Upper lobe of right lung (tissue), 1 donor: ENCODE results near the gene ACSS1. TPM values are rescaled to one million over a fixed set of nuclear protein-coding genes. Genes with fewer than 3 reads are reported as not detected.
"Not testable (repeated sequence)": the region's sequence is repeated elsewhere in the genome, so short reads cannot be mapped to it uniquely, and the experiment has no call there.

Source experiments
- ATAC-seq: fragments of 200-7000 bp; cut with Tn5 transposase; one replicate; pipeline ENCODE4 v1.9.1; 2020; ENCODE audit warnings: mild to moderate bottlenecking, moderate library complexity
- DNase-seq: peaks from one replicate; pipeline ENCODE4 v3.0.0-alpha.2; 2020
- H3K27ac ChIP-seq: fragments of 200-600 bp; one replicate; pipeline ENCODE4 v1.8.0; 2022
- H3K27me3 ChIP-seq: fragments of 200-600 bp; one replicate; pipeline ENCODE4 v1.8.0; 2022; ENCODE audit warnings: mild to moderate bottlenecking
- H3K36me3 ChIP-seq: fragments of 200-600 bp; one replicate; pipeline ENCODE4 v1.8.0; 2022
- H3K4me1 ChIP-seq: fragments of 200-600 bp; one replicate; pipeline ENCODE4 v1.8.0; 2022
- H3K4me3 ChIP-seq: fragments of 200-600 bp; one replicate; pipeline ENCODE4 v1.8.0; 2022; ENCODE audit warnings: mild to moderate bottlenecking
- H3K9me3 ChIP-seq: fragments of 200-600 bp; one replicate; pipeline ENCODE4 v1.8.0; 2022
- CTCF ChIP-seq: fragments of 200-600 bp; IDR thresholded peaks from one replicate; pipeline ENCODE4 v1.8.0; 2022; ENCODE audit warnings: antibody characterized with exemption
- intact Hi-C: fragments of 100-400 bp; cut with DNase I; formaldehyde crosslinking; loops from one replicate; pipeline ENCODE4 v1.11.0; 2022
- total RNA-seq: library from RNA; stranded (reverse); fragmentation: NEBNext Ultra II Directional; extraction: Animal tissue kit (Norgen Biotek cat#: 25700); gene quantifications from one replicate; pipeline ENCODE4 v1.2.1, GENCODE V29; 2021
- donor health status: DM: no; HTN: yes; CAD: no; lungs with severe emphysema.

ACSS1 gene
- total RNA-seq, 1 donor from 2014 or later: 37.2 TPM

GRCh38 chr20:25003002-25003401 lies 54.9 kb downstream of the ACSS1 start:
- H3K4me1 ChIP-seq: peaks cover 13% of the 10 kb centered on the region
- no peak for ATAC-seq

GRCh38 chr20:25001323-25001722 lies 56.6 kb downstream of the ACSS1 start:
- peaks cover 13% of the 10 kb centered on the region for H3K4me1 ChIP-seq
- ATAC-seq, H3K27me3 ChIP-seq, H3K27ac ChIP-seq, DNase-seq, H3K36me3 ChIP-seq, intact Hi-C loops, H3K4me3 ChIP-seq, H3K9me3 ChIP-seq: not testable (repeated sequence)

More at GRCh38 chr20:25003002-25003401, 54.9 kb downstream of the ACSS1 start:
- DNase-seq: no peak
- no peak overlapping the region for H3K4me3 ChIP-seq
- peaks cover 26% of the 10 kb centered on the region for H3K36me3 ChIP-seq
- H3K27ac ChIP-seq: no peak overlapping the region
- H3K27me3 ChIP-seq: no peaks in the 10 kb centered on the region
- TF ChIP-seq CTCF: no peak
- no peaks in the 10 kb centered on the region for H3K9me3 ChIP-seq
- intact Hi-C loops: no loop called here

- H3K4me3 ChIP-seq: no peak overlapping the region
- no peaks in the 10 kb centered on the region for H3K27me3 ChIP-seq
- no peak for TF ChIP-seq CTCF
- intact Hi-C loops: no loop called here
- ATAC-seq (peak; percentile 80), DNase-seq (peak; percentile 87)
- no peaks in the 10 kb centered on the region for H3K9me3 ChIP-seq
- H3K27ac ChIP-seq: no peak overlapping the region
- H3K4me1 ChIP-seq: peaks cover 13% of the 10 kb centered on the region
- no peaks in the 10 kb centered on the region for H3K36me3 ChIP-seq
These were observed 57.6 kb downstream of the ACSS1 start for GRCh38 chr20:25000268-25000801.

GRCh38 chr20:24999568-24999967 lies 58.4 kb downstream of the ACSS1 start:
- H3K4me1 ChIP-seq: peaks cover 20% of the 10 kb centered on the region
- H3K36me3 ChIP-seq: no peaks in the 10 kb centered on the region
- DNase-seq: peak; percentile 47
- no peaks in the 10 kb centered on the region for H3K27me3 ChIP-seq
- H3K9me3 ChIP-seq: no peaks in the 10 kb centered on the region
- intact Hi-C loops: loop anchor here (5.0 to 10.0 kb wide), 3 partner anchors 63 to 395 kb away; partner anchors contain the start of gene ABHD12
- TF ChIP-seq CTCF: no peak
- no peak for ATAC-seq
- no peak overlapping the region for H3K4me3 ChIP-seq
- no peak overlapping the region for H3K27ac ChIP-seq

- DNase-seq (no peak), ATAC-seq (no peak)
- TF ChIP-seq CTCF: no peak
- H3K9me3 ChIP-seq: no peaks in the 10 kb centered on the region
- peaks cover 25% of the 10 kb centered on the region for H3K4me1 ChIP-seq
- H3K27me3 ChIP-seq: no peaks in the 10 kb centered on the region
- intact Hi-C loops: loop anchor here (5.0 to 10.0 kb wide), 3 partner anchors 63 to 396 kb away; partner anchors contain the start of gene ABHD12
- no peak overlapping the region for H3K4me3 ChIP-seq
- H3K36me3 ChIP-seq: no peaks in the 10 kb centered on the region
- no peak overlapping the region for H3K27ac ChIP-seq
These were observed 59.1 kb downstream of the ACSS1 start for GRCh38 chr20:24998631-24999445.

GRCh38 chr20:24998121-24998520 lies 59.8 kb downstream of the ACSS1 start:
- H3K36me3 ChIP-seq: no peaks in the 10 kb centered on the region
- DNase-seq (no peak), ATAC-seq (no peak)
- intact Hi-C loops: loop anchor here (5.0 to 10.0 kb wide), 3 partner anchors 64 to 397 kb away; partner anchors contain the start of gene ABHD12
- TF ChIP-seq CTCF: no peak
- H3K4me1 ChIP-seq: peaks cover 32% of the 10 kb centered on the region
- H3K27ac ChIP-seq: no peak overlapping the region
- H3K27me3 ChIP-seq: no peaks in the 10 kb centered on the region
- no peak overlapping the region for H3K4me3 ChIP-seq
- no peaks in the 10 kb centered on the region for H3K9me3 ChIP-seq
